CD4-positive, alpha-beta T cell treated with Interleukin-17A for 1 hour (primary cell): ENCODE measurements around the gene FAT2.

Experiments
- DNase-seq: peaks from one replicate; pipeline ENCODE4 v3.0.0-alpha.2; 2020

FAT2 gene

DNA sequence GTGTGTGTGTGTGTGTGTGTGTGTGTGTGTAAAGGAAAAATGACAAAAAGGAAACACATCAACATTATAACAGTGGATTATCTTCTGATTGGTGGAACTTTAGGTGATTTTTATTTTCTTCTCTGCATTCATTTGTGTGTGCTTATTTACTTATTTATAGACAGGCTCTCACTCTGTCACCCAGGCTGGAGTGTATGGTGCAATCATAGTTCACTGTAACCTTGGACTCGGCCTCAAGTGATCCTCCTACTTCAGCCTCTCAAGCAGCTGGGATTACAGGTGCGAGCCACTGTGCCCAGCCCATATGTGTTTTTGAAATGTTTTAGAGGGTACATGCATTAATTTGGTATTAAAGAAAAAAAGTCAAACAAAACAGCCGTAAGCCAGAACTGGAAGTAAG lies 39.1 kb downstream of the FAT2 start:
- no peak for DNase-seq

DNA sequence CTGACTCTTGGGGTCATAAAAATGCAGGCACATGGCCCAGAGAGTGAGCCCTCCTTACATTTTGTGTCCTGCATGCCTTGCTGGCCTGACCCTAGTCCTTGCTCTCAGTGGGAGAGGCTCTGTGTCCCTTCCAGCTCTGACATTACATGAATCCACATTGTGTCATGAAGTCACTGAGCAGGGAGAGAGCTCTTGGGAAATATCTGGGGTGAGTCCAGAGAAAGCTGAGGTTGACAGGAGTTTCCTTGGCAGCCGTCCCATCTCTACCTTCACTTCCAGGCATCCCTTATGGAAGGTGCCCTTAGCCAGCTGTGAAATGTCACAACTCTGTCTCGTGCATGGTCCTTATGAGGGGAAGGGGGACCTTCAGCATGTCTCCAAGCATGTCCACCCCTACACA lies 41.0 kb downstream of the FAT2 start:
- no peak for DNase-seq

DNA sequence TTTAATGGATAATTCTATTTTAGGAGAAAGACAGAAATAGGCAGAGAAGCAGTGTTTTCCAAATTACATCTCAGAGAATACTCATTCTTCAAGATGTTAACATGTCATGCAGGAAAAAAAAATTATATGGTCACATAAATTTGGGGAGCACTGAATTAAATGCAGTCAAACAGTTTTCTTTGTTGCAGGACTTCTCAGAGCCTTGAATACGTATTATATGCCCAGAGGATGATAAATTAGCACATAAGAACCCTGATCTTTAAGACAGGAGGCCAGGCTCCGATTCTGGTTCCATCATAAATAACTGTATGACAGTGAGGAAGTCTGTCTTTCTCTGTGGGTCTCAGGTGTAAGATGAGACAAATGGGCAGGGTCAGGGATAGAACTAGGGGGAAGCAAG lies 41.4 kb downstream of the FAT2 start:
- DNase-seq: no peak

DNA sequence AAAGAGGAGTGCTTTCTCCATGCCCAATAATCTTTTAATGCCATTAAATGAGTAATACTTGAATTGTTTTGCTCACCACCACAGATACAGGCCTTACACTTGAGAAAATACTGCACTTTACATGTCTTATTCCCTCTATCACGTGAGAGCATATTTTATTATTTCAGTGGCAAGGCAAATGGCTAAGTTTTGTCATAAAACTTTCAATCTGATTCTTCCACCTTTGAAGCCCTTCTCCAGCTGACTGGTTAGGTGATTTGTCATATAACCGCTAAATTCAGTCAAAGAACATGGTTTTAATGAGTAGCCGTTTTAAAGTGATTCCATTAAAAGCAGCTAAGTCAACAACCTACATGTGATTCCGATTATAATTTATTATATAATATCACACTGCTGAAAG lies 43.8 kb downstream of the FAT2 start:
- DNase-seq: no peak

DNA sequence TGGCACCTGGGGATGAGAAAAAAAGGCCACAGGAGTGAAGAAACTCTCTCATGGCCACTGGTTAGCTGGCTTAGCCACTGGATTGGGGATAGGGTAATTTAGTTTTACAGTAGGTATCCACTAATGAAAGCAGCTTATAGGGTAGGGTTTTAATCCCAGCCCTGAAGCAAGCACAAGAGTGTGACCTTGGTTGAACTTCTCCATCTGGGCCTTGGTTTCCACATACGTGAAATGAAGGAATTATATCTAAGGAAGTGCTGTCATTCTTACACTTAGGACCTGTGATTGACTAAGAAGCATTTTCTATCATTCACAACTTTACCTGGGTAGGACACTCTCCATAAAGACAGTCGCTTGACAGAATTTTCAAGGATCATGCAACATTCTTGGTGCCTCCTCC lies 49.6 kb downstream of the FAT2 start:
- no peak for DNase-seq
